K562 (cell line): ENCODE data around the gene TTC38. TPM values are rescaled to one million over a fixed set of nuclear protein-coding genes. Genes with fewer than 3 reads are reported as not detected.

ENCODE experiments used
- ADNP ChIP-seq: fragments of 200-800 bp; sonication (Bioruptor generic); IDR thresholded peaks from 2 replicates; pipeline ENCODE4 v1.6.1; 2016; ENCODE audit warnings: missing genetic modification characterization, missing compliant biosample characterization
- BHLHE40 ChIP-seq: IDR thresholded peaks from 2 replicates; pipeline ENCODE4 v1.6.1; 2011; ENCODE audit warnings: low read length, improper control_type of control experiment
- CHD1 ChIP-seq: fragments of 200-600 bp; sonication (generic); IDR thresholded peaks from one replicate; pipeline ENCODE4 v1.6.1; 2012; ENCODE audit warnings: mild to moderate bottlenecking, moderate library complexity, low read length, inconsistent platforms
- EHMT2 ChIP-seq: fragments of 450-650 bp; IDR thresholded peaks from 2 replicates; pipeline ENCODE4 v1.6.1; 2018; ENCODE audit warnings: antibody characterized with exemption
- EP400 ChIP-seq: fragments of 450-650 bp; IDR thresholded peaks from 2 replicates; pipeline ENCODE4 v1.6.1; 2017; ENCODE audit warnings: antibody characterized with exemption, mild to moderate bottlenecking, moderate library complexity
- EWSR1 ChIP-seq: fragments of 450-650 bp; IDR thresholded peaks from 2 replicates; pipeline ENCODE4 v1.6.1; 2018; ENCODE audit warnings: borderline replicate concordance, mild to moderate bottlenecking, low read depth, moderate library complexity; ENCODE audit not compliant: partially characterized antibody
- HDAC1 ChIP-seq, 2 experiments: fragments of 450-650 bp; IDR thresholded peaks; 2 replicates each; pipeline ENCODE4 v1.6.1; 2016 to 2017; ENCODE audit warnings: inconsistent platforms in 1 of 2, mild to moderate bottlenecking in 1 of 2, moderate library complexity in 1 of 2
- HNRNPLL ChIP-seq: fragments of 200-400 bp; formaldehyde crosslinking; IDR thresholded peaks from 2 replicates; pipeline ENCODE4 v1.6.1; 2017; ENCODE audit warnings: low read length, low read depth, mild to moderate bottlenecking; ENCODE audit not compliant: poor library complexity, severe bottlenecking
- ILK ChIP-seq: fragments of 450-650 bp; IDR thresholded peaks from 2 replicates; pipeline ENCODE4 v1.6.1; 2016; ENCODE audit warnings: missing genetic modification characterization, low read depth, mild to moderate bottlenecking, missing compliant biosample characterization, moderate library complexity, borderline replicate concordance
- MBD2 ChIP-seq: sonication (generic); IDR thresholded peaks from 2 replicates; pipeline ENCODE4 v1.6.1; 2016; ENCODE audit warnings: low read depth, borderline replicate concordance
- MCM2 ChIP-seq: fragments of 450-650 bp; IDR thresholded peaks from 2 replicates; pipeline ENCODE4 v1.6.1; 2017; ENCODE audit warnings: low read depth, mild to moderate bottlenecking
- NELFE ChIP-seq: IDR thresholded peaks from 2 replicates; pipeline ENCODE4 v1.6.1; 2011; ENCODE audit warnings: mild to moderate bottlenecking; ENCODE audit not compliant: insufficient read depth, insufficient read length
- NRF1 ChIP-seq, 2 experiments: fragments of 450-650 bp; IDR thresholded peaks in 1 of 2; conservative IDR thresholded peaks in 1 of 2; 2 replicates each; pipeline ENCODE4 v1.6.1; 2014; ENCODE audit warnings: mild to moderate bottlenecking in 2 of 2
- SRSF9 ChIP-seq: fragments of 200-400 bp; formaldehyde crosslinking; IDR thresholded peaks from 2 replicates; pipeline ENCODE4 v1.6.1; 2017; ENCODE audit warnings: low read depth, low read length, borderline replicate concordance
- ZBTB7A ChIP-seq: IDR thresholded peaks from 2 replicates; pipeline ENCODE4 v1.6.1; 2011; ENCODE audit warnings: low read depth, mild to moderate bottlenecking, low read length, moderate library complexity, borderline replicate concordance; ENCODE audit not compliant: control insufficient read depth
- ZNF217 ChIP-seq: sonication (generic); formaldehyde crosslinking; IDR thresholded peaks from 2 replicates; pipeline ENCODE4 v1.8.0; 2022; ENCODE audit warnings: mild to moderate bottlenecking, missing genetic modification reagents
- ZNF274 ChIP-seq: IDR thresholded peaks from 2 replicates; pipeline ENCODE4 v1.6.1; 2011; ENCODE audit warnings: low read depth, mild to moderate bottlenecking, low read length, moderate library complexity, borderline replicate concordance
- ZNF41 ChIP-seq: fragments of 250-450 bp; sonication (Bioruptor Pico); conservative IDR thresholded peaks from 2 replicates; pipeline ENCODE4 v1.4.0; 2020; ENCODE audit warnings: mild to moderate bottlenecking
- ZNF77 ChIP-seq: fragments of 250-450 bp; sonication (Bioruptor Pico); IDR thresholded peaks from 2 replicates; pipeline ENCODE4 v1.5.0; 2020
- polyA plus RNA-seq, 8 experiments: library from polyadenylated mRNA; depleted of rRNA in 4 of 8; stranded (reverse) in 5 of 8; unstranded in 3 of 8; fragments of >200 nt; fragmentation: Nextera tagmentation in 2 of 8; fragmentation: Illumina TruSeq in 1 of 8; extraction: Ambion mirVana in 2 of 8; extraction: Trizol in 1 of 8; gene quantifications; 2 replicates each; pipeline versions ENCODE4 v1.2.1 to v1.2.3, GENCODE V29; 2011 to 2014; ENCODE audit warnings: inconsistent platforms in 1 of 8, missing spikeins in 1 of 8
- total RNA-seq, 7 experiments: library from RNA; depleted of rRNA in 6 of 7; stranded (reverse); fragments of >200 nt in 6 of 7; fragmentation: Illumina TruSeq in 2 of 7; extraction: Trizol in 2 of 7; gene quantifications; 2 replicates each; pipeline versions ENCODE4 v1.2.1 to v1.2.3, GENCODE V29; 2011 to 2021; ENCODE audit warnings: low replicate concordance in 1 of 7
- TF ChIP-seq, protein P1 (sequence below): fragments of 250-450 bp; sonication (Bioruptor Pico); IDR thresholded peaks from 2 replicates; pipeline ENCODE4 v1.8.0; 2022; ENCODE audit warnings: inconsistent platforms
- TF ChIP-seq, protein P2 (sequence below): fragments of 250-450 bp; sonication (Bioruptor Pico); IDR thresholded peaks from 2 replicates; pipeline ENCODE4 v1.8.0; 2021; ENCODE audit warnings: mild to moderate bottlenecking, moderate library complexity
- TF ChIP-seq, protein P3 (sequence below), 2 experiments: fragments of 450-650 bp in 1 of 2; sonication (generic) in 1 of 2; formaldehyde crosslinking; conservative IDR thresholded peaks; 2 replicates each; pipeline versions ENCODE4 v1.4.0 to v1.8.1; 2020 to 2022; ENCODE audit warnings: mild to moderate bottlenecking in 1 of 2, missing genetic modification reagents in 1 of 2
- TF ChIP-seq, protein P4 (sequence below): sonication (generic); formaldehyde crosslinking; IDR thresholded peaks from 2 replicates; pipeline ENCODE4 v1.8.0; 2022; ENCODE audit warnings: mild to moderate bottlenecking, low read depth, missing genetic modification reagents
- TF ChIP-seq, protein P5 (sequence below): fragments of 450-650 bp; IDR thresholded peaks from 2 replicates; pipeline ENCODE4 v1.6.1; 2016; ENCODE audit warnings: antibody characterized with exemption

The TTC38 gene
- total and polyA plus RNA-seq, 9 of the 15 experiments (the other 6 are each of a cell fraction or from before 2014, with no cell fraction given) = 0.84 to 28.4 (median 18.1) TPM

DNA sequence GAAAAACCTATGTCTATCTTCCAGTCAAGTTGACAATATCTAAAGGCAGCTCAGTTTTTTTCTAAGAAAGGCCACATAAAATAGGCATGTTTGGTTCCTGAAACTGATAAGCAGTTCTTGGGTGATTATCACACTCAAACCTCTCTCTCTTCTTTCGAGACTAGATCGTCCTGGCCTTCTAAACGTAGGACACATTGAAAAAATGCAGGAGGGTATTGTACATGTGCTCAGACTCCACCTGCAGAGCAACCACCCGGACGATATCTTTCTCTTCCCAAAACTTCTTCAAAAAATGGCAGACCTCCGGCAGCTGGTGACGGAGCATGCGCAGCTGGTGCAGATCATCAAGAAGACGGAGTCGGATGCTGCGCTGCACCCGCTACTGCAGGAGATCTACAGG is 32.8 kb upstream of the TTC38 start (continued):
- TF ChIP-seq, protein P1, sequence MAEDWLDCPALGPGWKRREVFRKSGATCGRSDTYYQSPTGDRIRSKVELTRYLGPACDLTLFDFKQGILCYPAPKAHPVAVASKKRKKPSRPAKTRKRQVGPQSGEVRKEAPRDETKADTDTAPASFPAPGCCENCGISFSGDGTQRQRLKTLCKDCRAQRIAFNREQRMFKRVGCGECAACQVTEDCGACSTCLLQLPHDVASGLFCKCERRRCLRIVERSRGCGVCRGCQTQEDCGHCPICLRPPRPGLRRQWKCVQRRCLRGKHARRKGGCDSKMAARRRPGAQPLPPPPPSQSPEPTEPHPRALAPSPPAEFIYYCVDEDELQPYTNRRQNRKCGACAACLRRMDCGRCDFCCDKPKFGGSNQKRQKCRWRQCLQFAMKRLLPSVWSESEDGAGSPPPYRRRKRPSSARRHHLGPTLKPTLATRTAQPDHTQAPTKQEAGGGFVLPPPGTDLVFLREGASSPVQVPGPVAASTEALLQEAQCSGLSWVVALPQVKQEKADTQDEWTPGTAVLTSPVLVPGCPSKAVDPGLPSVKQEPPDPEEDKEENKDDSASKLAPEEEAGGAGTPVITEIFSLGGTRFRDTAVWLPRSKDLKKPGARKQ (CRISPR knock-in tag) = no peak
- no peak for TF ChIP-seq ADNP (tag)
- TF ChIP-seq ZNF217 (CRISPR knock-in tag) = no peak
- peak; percentile 48; the same call in 1 of the 2 replicates for TF ChIP-seq EP400
- TF ChIP-seq NELFE = no peak
- no peak for TF ChIP-seq CHD1
- no peak for TF ChIP-seq SRSF9
- peak; percentile 48; the same call in 1 of the 2 replicates for TF ChIP-seq EHMT2
- no peak for TF ChIP-seq MCM2
- TF ChIP-seq, protein P2, sequence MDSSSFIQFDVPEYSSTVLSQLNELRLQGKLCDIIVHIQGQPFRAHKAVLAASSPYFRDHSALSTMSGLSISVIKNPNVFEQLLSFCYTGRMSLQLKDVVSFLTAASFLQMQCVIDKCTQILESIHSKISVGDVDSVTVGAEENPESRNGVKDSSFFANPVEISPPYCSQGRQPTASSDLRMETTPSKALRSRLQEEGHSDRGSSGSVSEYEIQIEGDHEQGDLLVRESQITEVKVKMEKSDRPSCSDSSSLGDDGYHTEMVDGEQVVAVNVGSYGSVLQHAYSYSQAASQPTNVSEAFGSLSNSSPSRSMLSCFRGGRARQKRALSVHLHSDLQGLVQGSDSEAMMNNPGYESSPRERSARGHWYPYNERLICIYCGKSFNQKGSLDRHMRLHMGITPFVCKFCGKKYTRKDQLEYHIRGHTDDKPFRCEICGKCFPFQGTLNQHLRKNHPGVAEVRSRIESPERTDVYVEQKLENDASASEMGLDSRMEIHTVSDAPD (CRISPR knock-in tag) = no peak
- TF ChIP-seq HDAC1 (IDR thresholded peaks at IDR 0.05) = no peak
- TF ChIP-seq, protein P3, sequence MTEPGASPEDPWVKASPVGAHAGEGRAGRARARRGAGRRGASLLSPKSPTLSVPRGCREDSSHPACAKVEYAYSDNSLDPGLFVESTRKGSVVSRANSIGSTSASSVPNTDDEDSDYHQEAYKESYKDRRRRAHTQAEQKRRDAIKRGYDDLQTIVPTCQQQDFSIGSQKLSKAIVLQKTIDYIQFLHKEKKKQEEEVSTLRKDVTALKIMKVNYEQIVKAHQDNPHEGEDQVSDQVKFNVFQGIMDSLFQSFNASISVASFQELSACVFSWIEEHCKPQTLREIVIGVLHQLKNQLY (CRISPR knock-in tag; conservative IDR thresholded peaks at IDR 0.05) = no peak
- TF ChIP-seq ZNF41 (CRISPR knock-in tag) = no peak
- TF ChIP-seq HNRNPLL = no peak
- TF ChIP-seq ZNF274 = no peak
- TF ChIP-seq ZBTB7A = no peak
- TF ChIP-seq, protein P4, sequence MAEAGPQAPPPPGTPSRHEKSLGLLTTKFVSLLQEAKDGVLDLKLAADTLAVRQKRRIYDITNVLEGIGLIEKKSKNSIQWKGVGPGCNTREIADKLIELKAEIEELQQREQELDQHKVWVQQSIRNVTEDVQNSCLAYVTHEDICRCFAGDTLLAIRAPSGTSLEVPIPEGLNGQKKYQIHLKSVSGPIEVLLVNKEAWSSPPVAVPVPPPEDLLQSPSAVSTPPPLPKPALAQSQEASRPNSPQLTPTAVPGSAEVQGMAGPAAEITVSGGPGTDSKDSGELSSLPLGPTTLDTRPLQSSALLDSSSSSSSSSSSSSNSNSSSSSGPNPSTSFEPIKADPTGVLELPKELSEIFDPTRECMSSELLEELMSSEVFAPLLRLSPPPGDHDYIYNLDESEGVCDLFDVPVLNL (CRISPR knock-in tag) = no peak
- TF ChIP-seq ZNF77 (CRISPR knock-in tag) = no peak
- TF ChIP-seq MBD2 = no peak; the same call in 1 of the 2 replicates
- TF ChIP-seq ILK (tag) = no peak
- no peak for TF ChIP-seq EWSR1
- TF ChIP-seq BHLHE40 = no peak
- TF ChIP-seq, protein P5, sequence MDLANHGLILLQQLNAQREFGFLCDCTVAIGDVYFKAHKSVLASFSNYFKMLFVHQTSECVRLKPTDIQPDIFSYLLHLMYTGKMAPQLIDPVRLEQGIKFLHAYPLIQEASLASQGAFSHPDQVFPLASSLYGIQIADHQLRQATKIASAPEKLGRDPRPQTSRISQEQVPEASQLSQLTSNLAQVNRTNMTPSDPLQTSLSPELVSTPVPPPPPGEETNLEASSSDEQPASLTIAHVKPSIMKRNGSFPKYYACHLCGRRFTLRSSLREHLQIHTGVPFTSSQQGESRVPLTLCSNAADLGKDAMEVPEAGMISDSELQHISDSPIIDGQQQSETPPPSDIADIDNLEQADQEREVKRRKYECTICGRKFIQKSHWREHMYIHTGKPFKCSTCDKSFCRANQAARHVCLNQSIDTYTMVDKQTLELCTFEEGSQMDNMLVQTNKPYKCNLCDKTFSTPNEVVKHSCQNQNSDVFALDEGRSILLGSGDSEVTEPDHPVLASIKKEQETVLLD = 0 out of 2 replicates have a peak, but pooled peaks have one; percentile 38
- peak; percentile 90 to 92 for TF ChIP-seq NRF1 (conservative IDR thresholded peaks at IDR 0.05 in 1 of 2, IDR thresholded peaks at IDR 0.05 in 1 of 2)
